ENCODE results near the gene FOXJ1.

DNA sequence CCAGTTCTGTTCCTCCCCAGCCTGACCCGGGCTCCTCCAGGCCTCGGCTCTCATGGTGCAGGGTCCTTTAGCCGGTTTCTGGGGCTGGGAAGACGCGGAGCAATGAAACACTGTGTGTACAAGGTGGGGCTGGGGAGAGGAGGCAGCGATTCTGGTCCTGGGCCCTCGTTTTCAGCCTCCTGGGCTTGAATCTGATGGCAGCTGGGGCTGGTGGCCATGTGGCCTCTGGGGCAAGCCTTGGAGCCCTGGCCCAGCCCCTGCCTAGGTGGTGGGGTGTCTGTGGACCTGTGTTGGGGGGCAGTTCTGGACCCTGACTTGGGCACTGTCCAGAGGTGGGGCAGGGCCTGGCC, 4.1 kb downstream of the FOXJ1 start:
- no peak for TF ChIP-seq EZH2 (IDR thresholded peaks at IDR 0.05; ENCODE audit: borderline replicate concordance, low read length)
- TF ChIP-seq, protein P1, sequence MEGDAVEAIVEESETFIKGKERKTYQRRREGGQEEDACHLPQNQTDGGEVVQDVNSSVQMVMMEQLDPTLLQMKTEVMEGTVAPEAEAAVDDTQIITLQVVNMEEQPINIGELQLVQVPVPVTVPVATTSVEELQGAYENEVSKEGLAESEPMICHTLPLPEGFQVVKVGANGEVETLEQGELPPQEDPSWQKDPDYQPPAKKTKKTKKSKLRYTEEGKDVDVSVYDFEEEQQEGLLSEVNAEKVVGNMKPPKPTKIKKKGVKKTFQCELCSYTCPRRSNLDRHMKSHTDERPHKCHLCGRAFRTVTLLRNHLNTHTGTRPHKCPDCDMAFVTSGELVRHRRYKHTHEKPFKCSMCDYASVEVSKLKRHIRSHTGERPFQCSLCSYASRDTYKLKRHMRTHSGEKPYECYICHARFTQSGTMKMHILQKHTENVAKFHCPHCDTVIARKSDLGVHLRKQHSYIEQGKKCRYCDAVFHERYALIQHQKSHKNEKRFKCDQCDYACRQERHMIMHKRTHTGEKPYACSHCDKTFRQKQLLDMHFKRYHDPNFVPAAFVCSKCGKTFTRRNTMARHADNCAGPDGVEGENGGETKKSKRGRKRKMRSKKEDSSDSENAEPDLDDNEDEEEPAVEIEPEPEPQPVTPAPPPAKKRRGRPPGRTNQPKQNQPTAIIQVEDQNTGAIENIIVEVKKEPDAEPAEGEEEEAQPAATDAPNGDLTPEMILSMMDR (conservative IDR thresholded peaks at IDR 0.05 in 1 of 2, IDR thresholded peaks at IDR 0.05 in 1 of 2; ENCODE audit: extremely low read depth in 1 of 2, insufficient read depth in 1 of 2, low read depth in 1 of 2, low read length in 2 of 2), result no peak

Measured in mammary epithelial cell (primary cell).